Measurements from ENCODE around the gene ARHGAP15.

Gene ARHGAP15

DNA sequence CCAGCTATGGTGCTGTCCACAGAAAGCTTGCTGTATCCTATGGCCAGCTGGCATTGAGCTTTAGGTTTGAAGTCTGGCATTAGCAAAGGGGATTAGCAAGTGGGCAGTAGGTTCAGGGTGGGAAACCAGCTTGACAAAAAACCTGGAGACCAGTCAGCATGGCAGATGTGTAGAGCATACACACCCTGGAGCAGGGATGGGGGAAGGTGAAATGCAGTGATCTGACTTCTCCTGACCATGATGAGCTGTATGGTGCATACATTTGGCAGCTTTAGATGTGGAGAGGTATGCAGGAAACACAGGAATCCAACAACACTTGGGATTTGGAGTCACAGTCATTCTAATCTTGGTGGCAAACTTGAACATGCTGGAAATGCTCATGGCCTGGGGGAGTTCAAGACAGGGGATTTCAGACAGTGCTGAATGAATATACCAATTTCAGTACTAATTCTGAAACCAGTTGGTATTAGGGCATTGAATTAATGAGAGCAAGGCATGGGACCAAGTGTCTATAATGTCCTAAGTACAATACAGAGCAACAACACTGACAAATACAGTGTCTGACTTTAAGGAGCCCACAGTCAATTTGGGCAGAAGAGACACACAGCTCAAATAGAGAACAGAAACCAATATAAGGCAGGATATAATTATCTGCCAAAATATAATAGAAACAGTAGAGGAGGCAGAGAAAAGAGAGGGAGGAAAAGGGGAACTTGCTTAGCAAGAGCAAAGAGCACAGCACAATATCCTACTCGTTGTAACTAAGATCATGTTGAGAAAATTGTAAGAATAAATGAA lies 11.8 kb downstream of the ARHGAP15 start:
- H3K9ac ChIP-seq (ENCODE audit: low read length), result peak overlapping the region; percentile 51; the same call in 1 of the 2 replicates
- H3K79me2 ChIP-seq (ENCODE audit: insufficient read depth, low read length), result peaks cover 98% of the 10 kb centered on the region
- H2AFZ ChIP-seq (ENCODE audit: low read length), result no peak overlapping the region

GRCh38 chr2:143142598-143142997 lies 13.4 kb downstream of the ARHGAP15 start:
- peak overlapping the region; percentile 85 for H3K27ac ChIP-seq (ENCODE audit: low read depth, low read length, poor library complexity, severe bottlenecking)
- H3K27me3 ChIP-seq (ENCODE audit: insufficient read depth, low read length), result no peaks in the 10 kb centered on the region
- no peak overlapping the region for H2AFZ ChIP-seq (ENCODE audit: low read length)
- H3K4me2 ChIP-seq (ENCODE audit: low read length), result peak overlapping the region; percentile 68; the same call in 1 of the 2 replicates
- peaks cover 98% of the 10 kb centered on the region for H3K79me2 ChIP-seq (ENCODE audit: insufficient read depth, low read length)
- no peak overlapping the region; the same call in 1 of the 2 replicates for H3K9ac ChIP-seq (ENCODE audit: low read length)
- peak overlapping the region; percentile 40 for H3K4me3 ChIP-seq (ENCODE audit: low read depth, low read length, poor library complexity, severe bottlenecking)
- no peaks in the 10 kb centered on the region for H3F3A ChIP-seq (ENCODE audit: insufficient read depth, low read length)
- H3K4me1 ChIP-seq (ENCODE audit: insufficient read depth, low read length, severe bottlenecking), result peaks cover 88% of the 10 kb centered on the region
- no peaks in the 10 kb centered on the region for H4K20me1 ChIP-seq (ENCODE audit: insufficient read depth, low read length)
- H3K36me3 ChIP-seq (ENCODE audit: insufficient read depth, low read length), result peaks cover 20% of the 10 kb centered on the region
- H3K9me3 ChIP-seq (ENCODE audit: low read length), result no peaks in the 10 kb centered on the region
- TF ChIP-seq CTCF (IDR thresholded peaks at IDR 0.05; ENCODE audit: low read length), result no peak
- TF ChIP-seq EZH2 (IDR thresholded peaks at IDR 0.05; ENCODE audit: borderline replicate concordance, low read length), result no peak
- H3K9me2 ChIP-seq (ENCODE audit: low read depth, low read length), result no peaks in the 10 kb centered on the region

More for the DNA sequence above, 11.8 kb downstream of the ARHGAP15 start:
- no peaks in the 10 kb centered on the region for H3K27me3 ChIP-seq (ENCODE audit: insufficient read depth, low read length)
- peak overlapping the region; percentile 85 for H3K27ac ChIP-seq (ENCODE audit: low read depth, low read length, poor library complexity, severe bottlenecking)
- H3F3A ChIP-seq (ENCODE audit: insufficient read depth, low read length), result no peaks in the 10 kb centered on the region
- peaks cover 25% of the 10 kb centered on the region for H3K36me3 ChIP-seq (ENCODE audit: insufficient read depth, low read length)
- no peaks in the 10 kb centered on the region for H4K20me1 ChIP-seq (ENCODE audit: insufficient read depth, low read length)
- peak overlapping the region; percentile 40 for H3K4me3 ChIP-seq (ENCODE audit: low read depth, low read length, poor library complexity, severe bottlenecking)
- peaks cover 84% of the 10 kb centered on the region for H3K4me1 ChIP-seq (ENCODE audit: insufficient read depth, low read length, severe bottlenecking)
- TF ChIP-seq CTCF (IDR thresholded peaks at IDR 0.05; ENCODE audit: low read length), result no peak
- TF ChIP-seq EZH2 (IDR thresholded peaks at IDR 0.05; ENCODE audit: borderline replicate concordance, low read length), result no peak
- H3K9me2 ChIP-seq (ENCODE audit: low read depth, low read length), result no peaks in the 10 kb centered on the region
- H3K4me2 ChIP-seq (ENCODE audit: low read length), result peak overlapping the region; percentile 68
- no peaks in the 10 kb centered on the region for H3K9me3 ChIP-seq (ENCODE audit: low read length)

- no peaks in the 10 kb centered on the region for H3K9me2 ChIP-seq (ENCODE audit: low read depth, low read length)
- H2AFZ ChIP-seq (ENCODE audit: low read length), result no peak overlapping the region
- H3K79me2 ChIP-seq (ENCODE audit: insufficient read depth, low read length), result peaks cover 98% of the 10 kb centered on the region
- H3K27me3 ChIP-seq (ENCODE audit: insufficient read depth, low read length), result no peaks in the 10 kb centered on the region
- TF ChIP-seq EZH2 (IDR thresholded peaks at IDR 0.05; ENCODE audit: borderline replicate concordance, low read length) (no peak), CTCF (IDR thresholded peaks at IDR 0.05; ENCODE audit: low read length) (no peak)
- peaks cover 88% of the 10 kb centered on the region for H3K4me1 ChIP-seq (ENCODE audit: insufficient read depth, low read length, severe bottlenecking)
- H4K20me1 ChIP-seq (ENCODE audit: insufficient read depth, low read length), result no peaks in the 10 kb centered on the region
- no peak overlapping the region for H3K4me3 ChIP-seq (ENCODE audit: low read depth, low read length, poor library complexity, severe bottlenecking)
- no peak overlapping the region for H3K4me2 ChIP-seq (ENCODE audit: low read length)
- H3K36me3 ChIP-seq (ENCODE audit: insufficient read depth, low read length), result 0 out of 2 replicates have a peak, but pooled peaks cover 16% of the 10 kb centered on the region
- no peak overlapping the region for H3K9ac ChIP-seq (ENCODE audit: low read length)
- no peaks in the 10 kb centered on the region for H3K9me3 ChIP-seq (ENCODE audit: low read length)
- no peaks in the 10 kb centered on the region for H3F3A ChIP-seq (ENCODE audit: insufficient read depth, low read length)
- H3K27ac ChIP-seq (ENCODE audit: low read depth, low read length, poor library complexity, severe bottlenecking), result no peak overlapping the region
Measured at GRCh38 chr2:143144813-143145455, 15.7 kb downstream of the ARHGAP15 start.
